ENCODE data around the gene TSPAN33. TPM values are rescaled to one million over a fixed set of nuclear protein-coding genes. Genes with fewer than 3 reads are reported as not detected.
"Not testable (repeated sequence)": the region's sequence is repeated elsewhere in the genome, so short reads cannot be mapped to it uniquely, and the experiment has no call there.

Gene TSPAN33
- total RNA-seq, 2 donors from 2014 or later, result 6.3 to 14.1 TPM

- Histone ChIP-seq H3K27me3 (replicated peaks; ENCODE audit: insufficient read depth) (no peaks in the 10 kb centered on the region), H3K4me3 (no peak overlapping the region), H3K36me3 (no peaks in the 10 kb centered on the region), H3K9me3 (no peaks in the 10 kb centered on the region), H3K4me1 (ENCODE audit: control insufficient read depth in 1 of 2, low read depth in 2 of 2) (no peaks in the 10 kb centered on the region), H3K27ac (no peak overlapping the region)
- ATAC-seq (ENCODE audit: insufficient number of reproducible peaks, low FRiP score, low read depth), result no peak
- no peak for TF ChIP-seq CTCF (IDR thresholded peaks at IDR 0.05)
- no peak for DNase-seq (ENCODE audit: low spot score)
These were observed 26.3 kb upstream of the TSPAN33 start for GRCh38 chr7:129118182-129118581.

- Histone ChIP-seq H3K36me3 (no peaks in the 10 kb centered on the region), H3K9me3 (no peaks in the 10 kb centered on the region), H3K27ac (no peak overlapping the region), H3K4me3 (no peak overlapping the region), H3K4me1 (ENCODE audit: control insufficient read depth in 1 of 2, low read depth in 2 of 2) (no peaks in the 10 kb centered on the region), H3K27me3 (replicated peaks; ENCODE audit: insufficient read depth) (no peaks in the 10 kb centered on the region)
- no peak for TF ChIP-seq CTCF (IDR thresholded peaks at IDR 0.05)
- DNase-seq (ENCODE audit: low spot score), result no peak
- ATAC-seq (ENCODE audit: insufficient number of reproducible peaks, low FRiP score, low read depth), result no peak
These were observed 25.5 kb upstream of the TSPAN33 start for GRCh38 chr7:129118976-129119375.

- H3K27ac ChIP-seq; ATAC-seq (ENCODE audit: insufficient number of reproducible peaks, low FRiP score, low read depth); DNase-seq (ENCODE audit: low spot score); H3K36me3 ChIP-seq; H3K9me3 ChIP-seq; H3K27me3 ChIP-seq (replicated peaks; ENCODE audit: insufficient read depth); H3K4me3 ChIP-seq; H3K4me1 ChIP-seq (ENCODE audit: control insufficient read depth in 1 of 2, low read depth in 2 of 2): not testable (repeated sequence)
These were observed 22.9 kb upstream of the TSPAN33 start for GRCh38 chr7:129121501-129122077.

GRCh38 chr7:129122078-129122750, 22.3 kb upstream of the TSPAN33 start:
- Histone ChIP-seq H3K36me3 (no peaks in the 10 kb centered on the region), H3K9me3 (no peaks in the 10 kb centered on the region), H3K27ac (no peak overlapping the region), H3K27me3 (replicated peaks; ENCODE audit: insufficient read depth) (no peaks in the 10 kb centered on the region), H3K4me3 (no peak overlapping the region), H3K4me1 (ENCODE audit: control insufficient read depth in 1 of 2, low read depth in 2 of 2) (no peaks in the 10 kb centered on the region)
- ATAC-seq (ENCODE audit: insufficient number of reproducible peaks, low FRiP score, low read depth) (no peak), DNase-seq (ENCODE audit: low spot score) (no peak)
- no peak for TF ChIP-seq CTCF (IDR thresholded peaks at IDR 0.05)

- Histone ChIP-seq H3K27me3 (replicated peaks; ENCODE audit: insufficient read depth) (no peaks in the 10 kb centered on the region), H3K36me3 (no peaks in the 10 kb centered on the region), H3K9me3 (no peaks in the 10 kb centered on the region), H3K27ac (no peak overlapping the region), H3K4me1 (ENCODE audit: control insufficient read depth in 1 of 2, low read depth in 2 of 2) (no peaks in the 10 kb centered on the region), H3K4me3 (no peak overlapping the region)
- no peak for DNase-seq (ENCODE audit: low spot score)
- no peak for TF ChIP-seq CTCF (IDR thresholded peaks at IDR 0.05)
- no peak for ATAC-seq (ENCODE audit: insufficient number of reproducible peaks, low FRiP score, low read depth)
These were observed 21.6 kb upstream of the TSPAN33 start for GRCh38 chr7:129122751-129123509.
